HG03039 (cell line): ENCODE results near the gene ZSWIM4.
A peak's percentile ranks its signal among the peaks of the same experiment; 100 is the strongest.

Source experiments
- ATAC-seq: cut with Tn5 transposase; IDR thresholded peaks from one replicate; pipeline ENCODE4 v1.9.1; 2021; ENCODE audit warnings: mild to moderate bottlenecking, moderate library complexity; ENCODE audit not compliant: unreplicated experiment

The ZSWIM4 gene

GRCh38 chr19:13808856-13809255, 13.6 kb downstream of the ZSWIM4 start:
- ATAC-seq, result no peak

GRCh38 chr19:13812544-13812943, 17.3 kb downstream of the ZSWIM4 start:
- no peak for ATAC-seq

- no peak for ATAC-seq
Measured at GRCh38 chr19:13813147-13813546, 17.9 kb downstream of the ZSWIM4 start.

GRCh38 chr19:13814550-13814949, 19.3 kb downstream of the ZSWIM4 start:
- ATAC-seq, result no peak

GRCh38 chr19:13817018-13817614, 21.9 kb downstream of the ZSWIM4 start:
- ATAC-seq, result no peak

GRCh38 chr19:13817615-13818371, 22.6 kb downstream of the ZSWIM4 start:
- ATAC-seq, result no peak

GRCh38 chr19:13819238-13819637, 24.0 kb downstream of the ZSWIM4 start:
- ATAC-seq, result no peak

- no peak for ATAC-seq
Measured at GRCh38 chr19:13821292-13821691, 26.0 kb downstream of the ZSWIM4 start.

GRCh38 chr19:13823256-13823655, 28.0 kb downstream of the ZSWIM4 start:
- ATAC-seq, result no peak

- no peak for ATAC-seq
Measured at GRCh38 chr19:13823901-13824300, 28.7 kb downstream of the ZSWIM4 start.

GRCh38 chr19:13824703-13825102, 29.5 kb downstream of the ZSWIM4 start:
- no peak for ATAC-seq

- ATAC-seq, result no peak
Measured at GRCh38 chr19:13825489-13826441, 30.5 kb downstream of the ZSWIM4 start.

- ATAC-seq, result no peak
Measured at GRCh38 chr19:13826652-13827235, 31.5 kb downstream of the ZSWIM4 start.

GRCh38 chr19:13827656-13828055, 32.4 kb downstream of the ZSWIM4 start:
- no peak for ATAC-seq

- no peak for ATAC-seq
Measured at GRCh38 chr19:13830114-13830740, 35.0 kb downstream of the ZSWIM4 start.

GRCh38 chr19:13830741-13831536, 35.7 kb downstream of the ZSWIM4 start:
- no peak for ATAC-seq

- ATAC-seq, result no peak
Measured at GRCh38 chr19:13831537-13832467, 36.6 kb downstream of the ZSWIM4 start.

GRCh38 chr19:13833330-13834243, 38.3 kb downstream of the ZSWIM4 start:
- peak; percentile 87 for ATAC-seq
